ENCODE results near the gene OTX1. TPM values are rescaled to one million over a fixed set of nuclear protein-coding genes. Genes with fewer than 3 reads are reported as not detected.
A peak's percentile ranks its signal among the peaks of the same experiment; 100 is the strongest.

The OTX1 gene
- total and polyA plus RNA-seq, 10 donors: 0.23 to 0.37 TPM; not detected in 8

DNA sequence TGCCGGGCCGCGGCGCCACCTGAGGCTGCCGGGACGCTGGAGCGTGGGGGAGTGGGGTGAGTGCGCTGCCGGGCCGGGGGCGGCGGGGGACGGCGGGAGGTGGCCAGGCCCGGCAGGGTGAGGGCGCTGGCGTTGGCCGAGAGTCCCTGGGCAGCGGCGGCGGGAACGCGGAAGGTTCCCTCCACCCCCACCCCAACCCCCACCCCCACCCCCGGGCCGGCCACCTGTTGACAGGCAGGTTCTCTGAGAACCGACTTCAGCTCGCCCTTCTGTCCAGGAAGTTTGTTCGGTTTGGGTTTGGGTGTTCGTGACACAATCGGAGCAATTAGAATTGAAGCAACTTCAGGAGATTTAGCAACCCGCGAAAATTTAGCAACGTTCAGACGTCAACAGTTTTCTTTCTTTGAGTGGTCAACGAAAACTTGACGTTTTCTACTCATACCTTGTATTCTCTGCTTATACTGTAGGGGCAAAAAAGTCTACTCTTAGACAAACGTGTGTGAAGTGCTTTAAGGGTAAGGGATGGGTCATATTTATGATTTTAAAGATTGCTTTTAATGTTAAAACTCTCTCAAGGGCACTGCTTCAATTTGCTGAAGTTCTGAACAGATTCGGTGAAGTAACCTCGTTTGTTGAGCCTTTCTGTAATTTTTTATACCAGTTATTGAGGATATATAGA lies 9.3 kb downstream of the OTX1 start:
- H3K9me3 ChIP-seq: peaks cover 0 to 16% (median 0%) of the 10 kb centered on the region in 8 donors
- WGBS, 5 donors: 4 to 8% (median 6%) methylated on average over 28 to 39 of the region's 39 CpGs
- peak overlapping the region in 3 of 8 donors; percentile 41 to 75 (median 70) for H3K27ac ChIP-seq
- H3K36me3 ChIP-seq: no peaks in the 10 kb centered on the region
- intact Hi-C loops (cut with DNase I; ENCODE audit: low total_unique reads): no loop called here
- DNase-seq: no peak
- H3K4me1 ChIP-seq: peaks cover 24 to 56% (median 51%) of the 10 kb centered on the region in 6 donors
- H3K27me3 ChIP-seq (replicated peaks in 1 of 7): peaks cover 26 to 100% (median 96%) of the 10 kb centered on the region in 7 donors
- TF ChIP-seq POLR2AphosphoS5 (IDR thresholded peaks at IDR 0.05) (no peak), POLR2A (IDR thresholded peaks at IDR 0.05) (no peak)
- TF ChIP-seq, protein P1, sequence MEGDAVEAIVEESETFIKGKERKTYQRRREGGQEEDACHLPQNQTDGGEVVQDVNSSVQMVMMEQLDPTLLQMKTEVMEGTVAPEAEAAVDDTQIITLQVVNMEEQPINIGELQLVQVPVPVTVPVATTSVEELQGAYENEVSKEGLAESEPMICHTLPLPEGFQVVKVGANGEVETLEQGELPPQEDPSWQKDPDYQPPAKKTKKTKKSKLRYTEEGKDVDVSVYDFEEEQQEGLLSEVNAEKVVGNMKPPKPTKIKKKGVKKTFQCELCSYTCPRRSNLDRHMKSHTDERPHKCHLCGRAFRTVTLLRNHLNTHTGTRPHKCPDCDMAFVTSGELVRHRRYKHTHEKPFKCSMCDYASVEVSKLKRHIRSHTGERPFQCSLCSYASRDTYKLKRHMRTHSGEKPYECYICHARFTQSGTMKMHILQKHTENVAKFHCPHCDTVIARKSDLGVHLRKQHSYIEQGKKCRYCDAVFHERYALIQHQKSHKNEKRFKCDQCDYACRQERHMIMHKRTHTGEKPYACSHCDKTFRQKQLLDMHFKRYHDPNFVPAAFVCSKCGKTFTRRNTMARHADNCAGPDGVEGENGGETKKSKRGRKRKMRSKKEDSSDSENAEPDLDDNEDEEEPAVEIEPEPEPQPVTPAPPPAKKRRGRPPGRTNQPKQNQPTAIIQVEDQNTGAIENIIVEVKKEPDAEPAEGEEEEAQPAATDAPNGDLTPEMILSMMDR (IDR thresholded peaks at IDR 0.05 in 8 of 11, conservative IDR thresholded peaks at IDR 0.05 in 3 of 11): no peak
- peak overlapping the region in 4 of 8 donors; percentile 11 to 60 (median 17) for H3K4me3 ChIP-seq

DNA sequence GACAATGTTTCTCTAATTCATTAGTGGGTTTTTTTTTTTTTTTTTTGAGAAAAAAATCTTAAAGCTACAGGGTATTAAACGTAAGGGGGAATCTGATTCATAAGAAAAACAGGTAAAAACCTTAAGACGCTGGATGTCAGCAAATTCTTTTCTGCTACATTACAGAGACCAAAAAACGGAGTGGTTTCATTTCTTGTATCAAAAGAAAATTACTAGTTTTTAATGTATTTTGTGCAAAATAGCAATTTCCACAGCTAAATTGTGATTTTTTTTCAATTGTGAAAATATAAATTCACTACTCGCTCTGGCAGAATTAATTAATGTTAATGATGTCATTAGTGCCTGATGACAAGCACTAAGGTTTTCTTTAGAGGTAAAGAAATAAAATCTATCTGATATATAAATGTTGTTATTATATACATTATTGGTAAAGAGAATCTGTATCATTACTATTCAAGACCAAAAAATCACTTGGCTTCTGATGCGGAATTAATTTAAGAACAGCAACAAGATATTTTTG lies 9.9 kb downstream of the OTX1 start:
- peaks cover 0 to 11% (median 0%) of the 10 kb centered on the region in 8 donors for H3K9me3 ChIP-seq
- no peak overlapping the region for H3K4me3 ChIP-seq
- DNase-seq: no peak
- H3K36me3 ChIP-seq: no peaks in the 10 kb centered on the region
- intact Hi-C loops (cut with DNase I; ENCODE audit: low total_unique reads): no loop called here
- 28 to 33% (median 28%) methylated on average over 5 of the region's 5 CpGs for WGBS, 5 donors
- no peak for TF ChIP-seq POLR2A (IDR thresholded peaks at IDR 0.05)
- no peak for TF ChIP-seq POLR2AphosphoS5 (IDR thresholded peaks at IDR 0.05)
- TF ChIP-seq, protein P1 (IDR thresholded peaks at IDR 0.05 in 8 of 11, conservative IDR thresholded peaks at IDR 0.05 in 3 of 11): no peak
- H3K4me1 ChIP-seq: peaks cover 19 to 50% (median 45%) of the 10 kb centered on the region in 6 donors
- H3K27ac ChIP-seq: peak overlapping the region in 2 of 8 donors; percentile 70 to 75
- H3K27me3 ChIP-seq (replicated peaks in 1 of 7): peaks cover 20 to 100% (median 95%) of the 10 kb centered on the region in 7 donors

DNA sequence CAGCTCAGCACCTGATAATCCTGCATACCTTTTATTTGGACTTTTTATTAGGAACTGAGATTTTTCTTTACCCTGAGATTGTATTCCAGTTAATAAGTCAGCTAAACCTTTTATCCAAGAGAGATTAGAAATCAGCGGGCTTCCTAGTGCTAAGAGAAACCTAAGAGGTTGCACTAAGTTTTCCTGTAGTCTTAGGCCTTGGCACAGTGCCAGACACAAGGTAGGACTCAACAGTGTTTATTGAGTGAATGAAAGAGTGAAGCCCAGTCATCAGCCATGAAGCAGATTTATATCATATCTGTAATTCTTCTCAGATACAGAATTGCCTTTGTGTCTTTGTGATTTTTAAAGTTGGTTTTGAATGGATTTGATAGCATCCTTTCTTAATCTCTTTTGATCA lies 13.6 kb downstream of the OTX1 start:
- Histone ChIP-seq H3K4me1 (peaks cover under 1 to 13% (median 8%) of the 10 kb centered on the region in 6 donors), H3K4me3 (no peak overlapping the region), H3K9me3 (peaks cover 0 to 7% (median 0%) of the 10 kb centered on the region in 8 donors), H3K27me3 (replicated peaks in 1 of 7) (peaks cover 9 to 99% (median 79%) of the 10 kb centered on the region in 7 donors), H3K36me3 (no peaks in the 10 kb centered on the region), H3K27ac (no peak overlapping the region)
- no peak for TF ChIP-seq POLR2A (IDR thresholded peaks at IDR 0.05)
- TF ChIP-seq, protein P1 (IDR thresholded peaks at IDR 0.05 in 8 of 11, conservative IDR thresholded peaks at IDR 0.05 in 3 of 11): no peak
- TF ChIP-seq POLR2AphosphoS5 (IDR thresholded peaks at IDR 0.05): no peak
- DNase-seq: no peak
- intact Hi-C loops (cut with DNase I; ENCODE audit: low total_unique reads): no loop called here
- 71 to 88% (median 81%) methylated on average over 1 of the region's 1 CpG for WGBS, 5 donors

DNA sequence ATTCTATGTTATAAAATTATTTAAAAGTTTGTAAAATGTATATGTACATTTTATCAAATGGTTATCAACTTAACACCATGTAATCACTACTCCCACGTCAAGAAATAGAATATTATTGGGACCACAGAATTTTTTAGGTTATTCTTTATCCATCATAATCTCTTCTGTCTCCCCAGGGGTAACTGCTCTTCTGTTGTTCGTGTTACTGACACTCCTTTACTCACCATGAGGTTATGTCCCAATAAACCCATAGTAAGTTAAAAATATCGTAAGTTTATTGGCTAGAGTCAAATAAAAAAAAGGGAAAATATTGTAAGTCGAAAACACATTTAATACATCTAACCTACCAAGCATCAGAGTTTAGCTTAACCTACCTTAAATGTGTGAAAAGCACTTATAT lies 14.0 kb downstream of the OTX1 start:
- DNase-seq: no peak
- 72 to 81% (median 76%) methylated on average over 4 of the region's 4 CpGs for WGBS, 5 donors
- no peaks in the 10 kb centered on the region for H3K36me3 ChIP-seq
- peaks cover 5 to 99% (median 79%) of the 10 kb centered on the region in 7 donors for H3K27me3 ChIP-seq (replicated peaks in 1 of 7)
- no peak for TF ChIP-seq POLR2A (IDR thresholded peaks at IDR 0.05)
- TF ChIP-seq POLR2AphosphoS5 (IDR thresholded peaks at IDR 0.05): no peak
- TF ChIP-seq, protein P1 (IDR thresholded peaks at IDR 0.05 in 8 of 11, conservative IDR thresholded peaks at IDR 0.05 in 3 of 11): no peak
- peaks cover 0 to 9% (median 4%) of the 10 kb centered on the region in 6 donors for H3K4me1 ChIP-seq
- intact Hi-C loops (cut with DNase I; ENCODE audit: low total_unique reads): no loop called here
- H3K27ac ChIP-seq: no peak overlapping the region
- no peak overlapping the region for H3K4me3 ChIP-seq
- peaks cover 0 to 2% (median 0%) of the 10 kb centered on the region in 8 donors for H3K9me3 ChIP-seq

All from spleen (tissue), 11 donors.